GM18951 (cell line): ENCODE data around the gene PNPLA1.

Experiments used
- POLR2A ChIP-seq: IDR thresholded peaks from 4 replicates; pipeline ENCODE4 v1.6.1; 2011; ENCODE audit warnings: mild to moderate bottlenecking; ENCODE audit not compliant: insufficient read length, insufficient read depth; ENCODE audit errors: extremely low read depth
- in situ Hi-C: fragments of 300-500 bp; cut with MboI; formaldehyde crosslinking; loops from one replicate; pipeline ENCODE4 v1.12.0; 2022; ENCODE audit warnings: low sequenced_read_pairs, mixed read lengths, inconsistent platforms; ENCODE audit not compliant: unreplicated experiment

Gene PNPLA1

GRCh38 chr6:36301085-36301658 lies 31.3 kb downstream of the PNPLA1 start:
- in situ Hi-C loops = no loop called here
- no peak for TF ChIP-seq POLR2A

DNA sequence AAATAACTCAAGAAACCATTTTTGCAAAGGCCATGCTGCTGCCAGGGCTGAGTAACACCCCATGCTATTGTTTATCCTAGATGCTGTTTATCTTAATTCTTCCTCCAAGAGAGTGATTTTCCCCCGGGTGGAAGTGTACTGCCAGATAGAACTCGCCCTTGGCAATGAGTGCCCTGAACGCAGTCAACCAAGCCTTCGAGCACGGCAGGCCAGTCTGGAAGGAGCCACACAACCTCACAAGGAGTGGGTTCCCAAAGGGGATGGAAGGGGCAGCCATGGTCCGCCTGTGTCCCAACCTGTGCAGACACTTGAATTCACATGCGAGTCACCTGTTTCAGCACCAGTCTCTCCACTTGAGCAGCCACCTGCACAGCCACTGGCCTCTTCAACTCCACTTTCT lies 31.9 kb downstream of the PNPLA1 start:
- in situ Hi-C loops = no loop called here
- no peak for TF ChIP-seq POLR2A

DNA sequence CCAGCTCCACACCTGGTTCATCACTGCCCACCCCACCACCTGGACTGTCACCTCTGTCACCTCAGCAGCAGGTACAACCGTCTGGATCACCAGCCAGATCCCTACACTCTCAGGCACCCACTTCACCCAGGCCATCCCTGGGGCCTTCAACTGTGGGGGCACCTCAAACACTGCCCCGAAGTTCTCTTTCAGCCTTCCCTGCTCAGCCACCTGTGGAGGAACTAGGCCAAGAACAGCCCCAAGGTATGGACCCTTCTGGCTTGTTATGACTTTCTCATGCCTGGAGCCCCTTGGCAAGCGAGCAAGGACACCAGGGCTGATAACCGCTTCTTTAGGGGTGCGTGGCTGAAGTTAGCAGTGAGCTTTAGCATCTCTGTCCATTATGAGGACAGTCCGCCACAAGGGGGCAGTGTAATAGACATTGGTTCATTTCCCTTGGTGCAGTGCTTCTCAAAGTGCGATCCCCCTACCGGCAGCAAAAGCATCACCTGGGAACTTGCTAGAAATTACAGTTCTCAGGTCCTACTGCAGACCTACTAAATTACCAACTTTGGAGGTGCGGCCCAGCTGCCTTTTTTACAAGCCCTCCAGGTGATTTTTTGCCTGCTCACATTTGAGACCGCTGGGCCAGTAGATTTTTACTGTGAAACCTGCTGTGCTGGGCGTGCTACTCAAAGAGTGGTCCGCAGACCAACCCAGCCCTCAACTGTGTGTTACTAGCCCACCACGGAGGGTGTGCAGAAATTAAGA lies 32.5 kb downstream of the PNPLA1 start:
- TF ChIP-seq POLR2A = no peak
- in situ Hi-C loops = no loop called here

DNA sequence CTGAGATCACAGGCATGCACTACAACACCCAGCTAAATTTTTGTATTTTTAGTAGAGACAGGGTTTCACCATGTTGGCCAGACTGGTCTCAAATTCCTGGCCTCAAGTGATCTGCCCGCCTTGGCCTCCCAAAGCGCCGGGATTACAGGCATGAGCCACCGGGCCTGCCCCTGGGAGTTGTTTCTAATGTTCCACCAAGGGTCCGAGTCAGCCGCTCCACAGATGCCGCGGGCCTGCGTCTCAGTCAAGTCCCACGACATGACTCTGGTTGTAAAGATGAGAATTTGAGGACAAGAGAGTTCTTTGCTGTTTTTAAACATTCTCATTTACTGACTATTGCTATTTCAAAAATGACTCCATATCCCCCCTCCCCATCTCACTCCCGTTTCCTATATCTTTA lies 36.0 kb downstream of the PNPLA1 start:
- TF ChIP-seq POLR2A = no peak
- in situ Hi-C loops = no loop called here

DNA sequence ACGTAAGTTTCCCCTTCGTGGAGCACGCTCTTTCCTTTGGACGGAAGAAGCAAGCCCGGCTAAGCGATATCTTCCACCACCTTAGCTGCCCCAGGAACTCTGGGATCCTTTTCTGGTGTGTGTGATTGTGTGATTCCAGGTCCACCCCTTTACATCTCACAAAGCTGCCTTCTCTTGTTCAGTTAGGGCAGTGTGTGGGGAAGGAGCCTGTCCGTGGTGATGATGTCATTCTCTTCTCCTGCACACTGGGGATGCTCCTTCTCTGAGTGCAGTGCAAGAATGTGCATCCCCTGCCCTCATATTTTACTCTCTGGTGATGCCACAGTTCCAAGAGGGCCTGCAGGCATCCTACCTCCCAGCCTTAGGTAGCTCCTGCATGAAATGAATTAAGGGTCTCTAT lies 36.5 kb downstream of the PNPLA1 start:
- in situ Hi-C loops = no loop called here
- TF ChIP-seq POLR2A = no peak

DNA sequence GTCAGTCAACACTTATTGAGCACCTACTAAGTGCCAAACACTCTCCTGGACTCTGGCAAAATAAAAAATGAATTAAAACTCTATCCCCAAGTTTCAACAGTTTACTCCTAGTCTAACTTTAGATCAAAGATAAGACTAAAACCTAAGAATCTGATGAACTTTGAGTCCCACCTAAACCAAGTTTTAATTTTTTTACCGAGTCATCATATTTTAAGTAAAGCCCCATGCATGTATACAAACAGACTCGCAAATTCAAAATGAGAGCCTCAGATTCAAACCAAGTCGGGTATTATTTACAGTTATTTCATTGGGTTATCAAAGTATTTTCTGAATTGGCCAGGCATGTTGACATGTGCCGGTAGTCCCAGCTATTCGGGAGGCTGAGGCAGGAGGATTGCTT lies 38.7 kb downstream of the PNPLA1 start:
- no peak for TF ChIP-seq POLR2A
- in situ Hi-C loops = no loop called here

DNA sequence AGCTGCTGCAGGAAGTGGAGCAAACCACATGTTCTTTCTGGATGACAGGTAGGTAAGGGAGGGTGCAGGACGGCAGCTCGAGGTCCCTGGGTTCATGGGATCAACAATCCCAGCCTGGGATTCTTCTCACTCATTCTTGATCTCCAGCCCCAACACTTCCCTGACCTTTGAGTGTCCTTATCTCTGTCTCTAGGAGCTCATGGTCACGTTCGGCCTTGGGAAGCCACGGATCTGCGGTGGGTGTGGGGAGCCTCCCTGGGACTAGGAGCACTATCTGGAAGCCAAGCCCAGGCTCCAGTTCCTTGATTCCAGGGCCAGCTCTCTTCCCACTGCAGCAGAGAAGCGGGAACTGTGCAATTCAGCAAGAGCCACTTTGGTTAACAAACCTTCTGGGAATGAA lies 39.3 kb downstream of the PNPLA1 start:
- in situ Hi-C loops = no loop called here
- TF ChIP-seq POLR2A = no peak

- in situ Hi-C loops = no loop called here
- TF ChIP-seq POLR2A = no peak
These were observed 40.0 kb downstream of the PNPLA1 start for GRCh38 chr6:36309900-36310299.

GRCh38 chr6:36312854-36313648 lies 43.2 kb downstream of the PNPLA1 start:
- in situ Hi-C loops = no loop called here

DNA sequence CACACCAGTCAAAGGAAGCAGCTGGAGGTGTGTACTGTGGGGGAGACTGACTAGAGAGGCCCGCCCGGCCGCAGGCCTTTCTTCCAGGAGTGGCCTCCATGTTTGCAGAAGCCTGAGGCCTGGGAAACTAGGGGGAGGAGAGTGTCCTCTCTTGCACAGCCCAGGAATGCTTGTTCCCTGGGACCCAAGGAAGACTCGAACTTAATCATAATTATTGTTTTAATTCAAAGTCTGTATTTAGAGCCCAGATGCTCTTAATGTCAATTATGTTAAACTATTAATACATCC lies 43.7 kb downstream of the PNPLA1 start:
- no peak for TF ChIP-seq POLR2A
- in situ Hi-C loops = no loop called here

More at GRCh38 chr6:36312854-36313648, 43.2 kb downstream of the PNPLA1 start:
- TF ChIP-seq POLR2A = no peak

DNA sequence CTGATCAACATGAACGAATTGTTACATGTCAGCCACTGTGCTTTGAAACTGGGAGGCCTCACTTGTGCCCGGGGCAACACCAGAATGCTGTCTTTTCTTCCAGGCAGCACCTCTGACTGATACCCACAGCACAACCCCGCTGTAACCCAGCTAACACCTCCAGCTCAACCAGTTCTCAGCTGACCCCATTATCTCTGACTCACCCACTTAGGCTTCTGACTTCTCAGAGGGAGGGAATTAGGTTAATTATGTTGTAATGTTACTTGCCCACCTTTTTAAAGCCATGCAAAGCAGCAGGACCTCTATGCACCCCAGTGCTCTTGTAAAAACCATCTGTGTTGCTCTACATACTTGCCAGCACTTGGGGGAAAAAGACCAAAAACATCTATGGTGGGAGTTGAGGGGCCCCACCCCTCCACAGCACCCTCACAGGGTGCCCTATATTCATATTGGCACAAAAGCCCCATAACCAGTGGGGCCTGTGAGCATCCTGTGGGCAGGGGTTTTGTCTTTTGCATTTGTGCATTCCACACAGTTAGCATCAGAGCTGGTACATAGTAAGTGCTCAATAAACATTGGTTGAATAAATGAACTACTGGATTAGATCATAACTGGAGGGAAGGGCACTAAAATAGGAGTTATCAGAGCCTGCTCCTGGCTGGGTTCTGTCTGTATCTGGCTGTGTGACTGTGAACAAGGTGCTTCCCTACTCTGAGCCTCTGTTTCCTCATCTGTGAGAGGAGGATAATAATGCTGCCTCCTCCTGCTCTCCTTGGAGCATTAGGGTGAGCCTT lies 44.6 kb downstream of the PNPLA1 start:
- no peak for TF ChIP-seq POLR2A
- in situ Hi-C loops = no loop called here

DNA sequence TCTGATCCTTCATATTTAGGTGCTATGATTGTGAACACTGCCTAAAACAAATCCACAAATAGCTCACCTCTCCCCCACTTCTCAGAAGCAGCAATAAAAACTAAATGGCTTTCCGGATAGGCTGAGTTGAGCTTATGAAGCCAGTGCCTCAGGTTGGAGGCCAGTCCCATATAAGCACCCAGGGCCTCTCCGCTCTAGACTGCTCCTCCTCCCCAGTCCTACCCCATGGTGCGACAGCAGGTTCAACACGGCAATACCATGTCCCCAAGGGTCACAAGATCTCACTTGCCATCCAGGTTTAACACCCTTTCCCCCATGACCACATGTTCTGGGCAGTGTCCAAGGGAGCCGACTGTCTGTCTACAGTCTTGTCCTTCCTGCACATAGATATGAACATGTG lies 46.1 kb downstream of the PNPLA1 start:
- TF ChIP-seq POLR2A = no peak
- in situ Hi-C loops = no loop called here

GRCh38 chr6:36317623-36318022 lies 47.8 kb downstream of the PNPLA1 start:
- TF ChIP-seq POLR2A = no peak
- in situ Hi-C loops = no loop called here
